GM21390 (cell line): Measurements from ENCODE around the gene B9D1.
"Not testable (repeated sequence)": the region's sequence is repeated elsewhere in the genome, so short reads cannot be mapped to it uniquely, and the experiment has no call there.

Experiments used
- ATAC-seq: cut with Tn5 transposase; IDR thresholded peaks from one replicate; pipeline ENCODE4 v1.9.1; 2021; ENCODE audit not compliant: unreplicated experiment

B9D1 gene

GRCh38 chr17:19361326-19361725 is 1.2 kb downstream of the B9D1 start:
- ATAC-seq, result no peak

GRCh38 chr17:19360772-19361171 is 1.8 kb downstream of the B9D1 start:
- no peak for ATAC-seq

GRCh38 chr17:19359856-19360255 is 2.7 kb downstream of the B9D1 start:
- ATAC-seq, result no peak

GRCh38 chr17:19359151-19359550 is 3.4 kb downstream of the B9D1 start:
- no peak for ATAC-seq

- no peak for ATAC-seq
Measured at GRCh38 chr17:19357761-19358160, 4.8 kb downstream of the B9D1 start.

GRCh38 chr17:19357351-19357750 is 5.2 kb downstream of the B9D1 start:
- ATAC-seq, result no peak

GRCh38 chr17:19354748-19355147 is 7.8 kb downstream of the B9D1 start:
- no peak for ATAC-seq

GRCh38 chr17:19353401-19353800 is 9.1 kb downstream of the B9D1 start:
- ATAC-seq, result not testable (repeated sequence)

- no peak for ATAC-seq
Measured at GRCh38 chr17:19348806-19349205, 13.7 kb downstream of the B9D1 start.

- ATAC-seq, result no peak
Measured at GRCh38 chr17:19348081-19348650, 14.4 kb downstream of the B9D1 start.

GRCh38 chr17:19347323-19348080 is 15.0 kb downstream of the B9D1 start:
- no peak for ATAC-seq

- ATAC-seq, result no peak
Measured at GRCh38 chr17:19346351-19347255, 15.9 kb downstream of the B9D1 start.

- ATAC-seq, result no peak
Measured at GRCh38 chr17:19345486-19346350, 16.8 kb downstream of the B9D1 start.

- no peak for ATAC-seq
Measured at GRCh38 chr17:19345067-19345460, 17.5 kb downstream of the B9D1 start.

GRCh38 chr17:19344311-19345066 is 18.0 kb downstream of the B9D1 start:
- no peak for ATAC-seq

GRCh38 chr17:19343671-19344151 is 18.8 kb downstream of the B9D1 start:
- no peak for ATAC-seq

GRCh38 chr17:19343256-19343630 is 19.3 kb downstream of the B9D1 start:
- ATAC-seq, result no peak

GRCh38 chr17:19342611-19343255 is 19.8 kb downstream of the B9D1 start:
- ATAC-seq, result no peak
